Endodermal cell (in vitro differentiated cells): Measurements from ENCODE around the gene UGT1A10. TPM values are rescaled to one million over a fixed set of nuclear protein-coding genes. Genes with fewer than 3 reads are reported as not detected.
"Not testable (repeated sequence)": the region's sequence is repeated elsewhere in the genome, so short reads cannot be mapped to it uniquely, and the experiment has no call there.

Source experiments
- DNase-seq: peaks from one replicate; pipeline ENCODE4 v3.0.0-alpha.2; 2017
- H3K27ac ChIP-seq: 2 replicates; pipeline ENCODE4 v1.5.1; 2013; ENCODE audit warnings: mild to moderate bottlenecking, low read depth, low read length, moderate library complexity
- H3K27me3 ChIP-seq: 2 replicates; pipeline ENCODE4 v1.6.1; 2013; ENCODE audit warnings: mild to moderate bottlenecking, low read length, moderate library complexity; ENCODE audit not compliant: insufficient read depth, control insufficient read depth, poor library complexity, severe bottlenecking
- H3K36me3 ChIP-seq: 2 replicates; pipeline ENCODE4 v1.7.0; 2013; ENCODE audit warnings: mild to moderate bottlenecking, low read length, moderate library complexity; ENCODE audit not compliant: control insufficient read depth, insufficient read depth
- H3K4me1 ChIP-seq: one replicate; pipeline ENCODE4 v1.7.0; 2013; ENCODE audit warnings: low read length; ENCODE audit not compliant: control insufficient read depth, insufficient read depth
- H3K4me3 ChIP-seq: 2 replicates; pipeline ENCODE4 v1.5.1; 2013; ENCODE audit warnings: mild to moderate bottlenecking, low read length, moderate library complexity
- H3K9ac ChIP-seq: 2 replicates; pipeline ENCODE4 v1.6.1; 2013; ENCODE audit warnings: mild to moderate bottlenecking, low read length, moderate library complexity; ENCODE audit not compliant: poor library complexity, severe bottlenecking; ENCODE audit errors: extremely low read depth
- H3K9me3 ChIP-seq: 2 replicates; pipeline ENCODE4 v1.6.1; 2013; ENCODE audit warnings: mild to moderate bottlenecking, low read length, moderate library complexity; ENCODE audit not compliant: control insufficient read depth
- H3K27ac Mint-ChIP-seq: 2 replicates; pipeline ENCODE4 v1.8.0; 2020; ENCODE audit warnings: mixed read lengths
- H3K27me3 Mint-ChIP-seq: 2 replicates; pipeline ENCODE4 v1.8.0; 2021; ENCODE audit warnings: mild to moderate bottlenecking, mixed read lengths; ENCODE audit not compliant: insufficient read depth
- H3K36me3 Mint-ChIP-seq: 2 replicates; pipeline ENCODE4 v1.8.0; 2020; ENCODE audit warnings: low read depth, mixed read lengths
- H3K4me1 Mint-ChIP-seq: 2 replicates; pipeline ENCODE4 v1.8.0; 2020; ENCODE audit warnings: mixed read lengths
- H3K4me3 Mint-ChIP-seq: 2 replicates; pipeline ENCODE4 v1.8.0; 2020; ENCODE audit warnings: mild to moderate bottlenecking, moderate library complexity, mixed read lengths
- H3K9me3 Mint-ChIP-seq: 2 replicates; pipeline ENCODE4 v1.8.0; 2020; ENCODE audit warnings: mild to moderate bottlenecking, mixed read lengths
- CTCF ChIP-seq: fragments of 200-600 bp; sonication (generic); conservative IDR thresholded peaks from 2 replicates; pipeline ENCODE4 v1.5.0; 2021; ENCODE audit warnings: antibody characterized with exemption, mild to moderate bottlenecking
- WGBS, 2 experiments: methylation state at CpG; one replicate each; pipeline versions ENCODE4 v1.1.5 to v1.1.7; 2013; ENCODE audit warnings: missing lambda C conversion rate in 2 of 2, mixed read lengths in 1 of 2; ENCODE audit not compliant: insufficient coverage in 1 of 2, insufficient read length in 1 of 2; 5-methylcytosine and 5-hydroxymethylcytosine counted together
- total RNA-seq, 2 donors: library from RNA; stranded (reverse); fragmentation: NEBNext Ultra II Directional in 1 of 2; extraction: Animal tissue kit (Norgen Biotek cat#: 25700) in 1 of 2; gene quantifications; 2 replicates in 1 of 2; 3 replicates in 1 of 2; pipeline ENCODE4 v1.2.1, GENCODE V29; 2021

UGT1A10 gene
- total RNA-seq, 2 donors from 2014 or later = 0.13 TPM; not detected in 1

GRCh38 chr2:233654501-233654900 lies 18.3 kb downstream of the UGT1A10 start:
- H3K27me3 Mint-ChIP-seq = peaks cover 4% of the 10 kb centered on the region
- Histone ChIP-seq H3K27me3 (peaks cover 6% of the 10 kb centered on the region), H3K27ac (no peak overlapping the region), H3K9ac (no peak overlapping the region), H3K9me3 (no peaks in the 10 kb centered on the region), H3K4me3 (no peak overlapping the region), H3K4me1 (no peaks in the 10 kb centered on the region), H3K36me3 (no peaks in the 10 kb centered on the region)
- WGBS, 2 experiments = 79 to 81% methylated on average over 5 of the region's 6 CpGs
- H3K27ac Mint-ChIP-seq = no peak overlapping the region
- no peak for DNase-seq
- no peaks in the 10 kb centered on the region for H3K36me3 Mint-ChIP-seq
- no peaks in the 10 kb centered on the region for H3K4me1 Mint-ChIP-seq
- no peak overlapping the region for H3K4me3 Mint-ChIP-seq
- no peak for TF ChIP-seq CTCF
- H3K9me3 Mint-ChIP-seq = no peaks in the 10 kb centered on the region

GRCh38 chr2:233655043-233655442 lies 18.8 kb downstream of the UGT1A10 start:
- Histone ChIP-seq H3K4me1 (no peaks in the 10 kb centered on the region), H3K36me3 (no peaks in the 10 kb centered on the region), H3K9me3 (no peaks in the 10 kb centered on the region), H3K9ac (no peak overlapping the region), H3K27me3 (peaks cover 11% of the 10 kb centered on the region), H3K27ac (no peak overlapping the region), H3K4me3 (no peak overlapping the region)
- DNase-seq = no peak
- no peak overlapping the region for H3K4me3 Mint-ChIP-seq
- H3K9me3 Mint-ChIP-seq = no peaks in the 10 kb centered on the region
- H3K36me3 Mint-ChIP-seq = no peaks in the 10 kb centered on the region
- H3K4me1 Mint-ChIP-seq = no peaks in the 10 kb centered on the region
- peaks cover 9% of the 10 kb centered on the region for H3K27me3 Mint-ChIP-seq
- no peak for TF ChIP-seq CTCF
- H3K27ac Mint-ChIP-seq = no peak overlapping the region
- 77% methylated on average over 1 of the region's 1 CpG; no CpG with 5 or more reads in 1 of the 2 experiments for WGBS, 2 experiments

GRCh38 chr2:233655943-233656342 lies 19.7 kb downstream of the UGT1A10 start:
- not testable (repeated sequence) for H3K36me3 ChIP-seq, H3K9me3 ChIP-seq, H3K9me3 Mint-ChIP-seq, H3K4me1 ChIP-seq, H3K27ac ChIP-seq, H3K4me3 ChIP-seq, H3K4me1 Mint-ChIP-seq, H3K36me3 Mint-ChIP-seq, H3K4me3 Mint-ChIP-seq, H3K9ac ChIP-seq, H3K27ac Mint-ChIP-seq, H3K27me3 Mint-ChIP-seq, DNase-seq
- WGBS, 2 experiments = 83% methylated on average over 2 of the region's 3 CpGs; no CpG with 5 or more reads in 1 of the 2 experiments
- peaks cover 14% of the 10 kb centered on the region for H3K27me3 ChIP-seq

- no peak overlapping the region for H3K4me3 Mint-ChIP-seq
- H3K4me3 ChIP-seq = no peak overlapping the region
- no peak overlapping the region for H3K9ac ChIP-seq
- TF ChIP-seq CTCF = no peak
- no peaks in the 10 kb centered on the region for H3K36me3 Mint-ChIP-seq
- H3K9me3 Mint-ChIP-seq = no peaks in the 10 kb centered on the region
- no peak for DNase-seq
- no peak overlapping the region for H3K27ac ChIP-seq
- H3K27me3 Mint-ChIP-seq = peaks cover 7% of the 10 kb centered on the region
- 93% methylated on average over 9 to 10 of the region's 10 CpGs for WGBS, 2 experiments
- no peak overlapping the region for H3K27ac Mint-ChIP-seq
- no peaks in the 10 kb centered on the region for H3K36me3 ChIP-seq
- no peaks in the 10 kb centered on the region for H3K4me1 ChIP-seq
- H3K9me3 ChIP-seq = no peaks in the 10 kb centered on the region
- peaks cover 14% of the 10 kb centered on the region for H3K27me3 ChIP-seq
- no peaks in the 10 kb centered on the region for H3K4me1 Mint-ChIP-seq
Observed at GRCh38 chr2:233656443-233656842, 20.2 kb downstream of the UGT1A10 start.
